Right hindlimb (tissue), 1 donor: ENCODE results near the gene CHDH.

Source experiments
- DNase-seq: peaks from one replicate; pipeline ENCODE4 v3.0.0-alpha.2; 2018

Gene CHDH

GRCh38 chr3:53780806-53781205 is 65.4 kb downstream of the CHDH start:
- no peak for DNase-seq

GRCh38 chr3:53780171-53780570 is 66.0 kb downstream of the CHDH start:
- DNase-seq = no peak

GRCh38 chr3:53778153-53778552 is 68.1 kb downstream of the CHDH start:
- no peak for DNase-seq

- no peak for DNase-seq
Measured at GRCh38 chr3:53777468-53777867, 68.8 kb downstream of the CHDH start.

DNA sequence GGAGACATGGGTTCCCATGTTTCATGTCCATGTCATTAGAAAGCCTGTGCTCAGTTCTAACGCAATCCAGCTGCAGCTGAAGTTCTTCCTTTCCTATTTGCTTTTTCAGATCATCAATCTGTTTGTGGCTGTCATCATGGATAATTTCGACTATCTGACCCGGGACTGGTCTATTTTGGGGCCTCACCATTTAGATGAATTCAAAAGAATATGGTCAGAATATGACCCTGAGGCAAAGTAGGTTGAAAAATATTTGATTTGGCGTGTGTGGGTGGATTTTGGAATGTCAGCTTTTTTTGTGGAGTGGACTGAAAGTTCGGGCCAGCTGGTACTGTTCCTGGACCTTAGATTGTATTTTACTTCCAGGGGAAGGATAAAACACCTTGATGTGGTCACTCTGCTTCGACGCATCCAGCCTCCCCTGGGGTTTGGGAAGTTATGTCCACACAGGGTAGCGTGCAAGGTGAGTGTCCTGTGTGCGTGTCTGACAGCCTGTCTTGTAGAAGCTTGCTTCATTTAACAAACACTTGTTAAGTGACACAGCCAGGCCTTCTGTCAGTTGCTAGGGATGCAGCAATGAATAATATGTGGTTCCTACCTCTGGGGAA is 69.6 kb downstream of the CHDH start:
- no peak for DNase-seq

DNA sequence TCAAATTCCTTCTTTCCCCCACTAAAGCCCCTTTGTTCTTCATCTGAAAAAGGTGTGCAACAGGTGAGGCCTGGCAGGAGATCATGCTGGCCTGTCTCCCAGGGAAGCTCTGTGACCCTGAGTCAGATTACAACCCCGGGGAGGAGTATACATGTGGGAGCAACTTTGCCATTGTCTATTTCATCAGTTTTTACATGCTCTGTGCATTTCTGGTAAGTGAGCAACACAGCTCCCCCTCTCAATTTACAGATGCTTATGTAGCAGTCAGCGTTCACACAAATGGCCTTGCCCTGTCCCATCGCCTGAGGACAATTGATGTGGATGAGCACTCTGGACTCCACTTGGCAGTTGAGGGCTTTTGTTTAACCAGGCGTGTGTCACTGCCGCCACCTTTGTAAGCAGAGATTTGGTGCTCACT is 70.4 kb downstream of the CHDH start:
- no peak for DNase-seq

DNA sequence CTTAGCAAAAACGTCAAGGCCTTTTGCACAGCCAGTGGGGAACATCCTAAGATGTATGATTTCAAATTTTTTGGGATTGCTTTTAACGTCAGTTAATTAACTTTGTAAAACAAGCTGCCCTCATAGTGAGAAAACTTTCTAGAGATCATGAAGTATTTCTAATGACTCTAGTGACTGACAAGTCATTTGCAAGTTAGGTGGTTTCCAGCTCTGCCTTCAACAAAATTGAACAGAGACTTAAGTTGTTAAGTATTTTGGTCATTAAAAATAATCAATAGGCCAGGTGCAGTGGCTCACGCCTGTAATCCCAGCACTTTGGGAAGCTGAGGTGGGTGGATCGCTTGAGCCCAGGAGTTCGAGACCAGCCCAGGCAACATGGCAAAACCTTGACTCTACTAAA is 71.2 kb downstream of the CHDH start:
- no peak for DNase-seq

DNA sequence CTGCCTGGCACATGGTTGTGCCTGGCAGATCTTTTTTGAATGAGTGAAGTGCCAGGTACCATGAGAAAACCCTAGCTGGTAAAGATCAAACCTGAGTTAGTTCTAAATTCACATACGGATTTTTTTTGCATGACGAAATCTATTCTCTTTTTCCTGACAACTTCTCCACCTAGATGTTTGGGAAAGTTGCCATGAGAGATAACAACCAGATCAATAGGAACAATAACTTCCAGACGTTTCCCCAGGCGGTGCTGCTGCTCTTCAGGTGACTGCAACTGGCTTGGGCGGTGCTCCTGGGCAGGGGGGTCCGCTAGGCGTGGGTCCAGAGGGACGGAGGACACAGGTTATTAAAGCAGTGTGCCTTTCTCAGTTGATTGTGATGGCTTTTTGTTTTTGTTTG is 71.8 kb downstream of the CHDH start:
- DNase-seq = no peak

GRCh38 chr3:53773611-53774368 is 72.4 kb downstream of the CHDH start:
- DNase-seq = no peak

- no peak for DNase-seq
Measured at GRCh38 chr3:53773021-53773436, 73.2 kb downstream of the CHDH start.

DNA sequence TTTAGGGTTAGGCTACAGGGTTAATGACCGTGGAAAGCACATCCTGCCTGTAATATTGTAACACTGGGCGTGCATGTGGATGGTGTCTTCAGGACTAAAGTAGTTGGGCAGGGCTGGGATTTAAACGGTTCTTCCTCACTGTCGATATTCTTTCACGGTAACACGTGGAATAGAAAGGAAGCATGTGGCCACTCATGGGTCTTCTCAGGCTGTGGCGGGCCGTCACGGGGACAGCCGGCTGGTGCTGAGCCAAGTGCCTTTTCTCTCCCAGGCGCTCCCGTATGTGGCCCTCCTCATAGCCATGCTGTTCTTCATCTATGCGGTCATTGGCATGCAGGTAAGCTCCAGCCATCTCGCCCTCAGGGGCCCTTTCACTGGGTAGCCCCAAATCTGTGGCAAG is 73.7 kb downstream of the CHDH start:
- no peak for DNase-seq

GRCh38 chr3:53768478-53769459 is 77.5 kb downstream of the CHDH start:
- no peak for DNase-seq

GRCh38 chr3:53766706-53767105 is 79.5 kb downstream of the CHDH start:
- no peak for DNase-seq

GRCh38 chr3:53765753-53766152 is 80.5 kb downstream of the CHDH start:
- no peak for DNase-seq

GRCh38 chr3:53764026-53764775 is 82.0 kb downstream of the CHDH start:
- DNase-seq = no peak

- no peak for DNase-seq
Measured at GRCh38 chr3:53763353-53763752, 82.9 kb downstream of the CHDH start.
